ENCODE measurements around the gene DAG1.

DAG1 gene

DNA sequence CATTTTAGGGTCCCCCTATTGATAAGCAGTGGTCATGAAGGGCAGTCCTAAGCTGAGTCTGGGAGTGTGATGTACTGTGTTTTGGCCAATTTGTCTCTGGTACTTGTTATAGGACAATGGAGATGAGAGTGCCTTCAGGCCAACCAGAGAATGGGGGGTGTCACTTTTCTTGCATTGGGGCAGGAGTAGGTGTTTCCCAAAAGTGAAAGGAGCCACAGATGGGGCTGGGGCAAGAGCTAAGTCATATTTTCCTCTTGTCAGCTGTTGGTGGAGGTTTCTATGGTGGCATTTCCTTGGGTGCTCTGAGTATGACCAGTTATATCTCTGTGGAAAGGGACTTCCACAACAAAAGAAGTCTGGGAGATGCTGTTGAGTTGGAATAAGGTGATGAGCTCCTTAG lies 59.5 kb downstream of the DAG1 start:
- H3K4me3 ChIP-seq (ENCODE audit: low read length) = no peak overlapping the region
- TF ChIP-seq, protein P1, sequence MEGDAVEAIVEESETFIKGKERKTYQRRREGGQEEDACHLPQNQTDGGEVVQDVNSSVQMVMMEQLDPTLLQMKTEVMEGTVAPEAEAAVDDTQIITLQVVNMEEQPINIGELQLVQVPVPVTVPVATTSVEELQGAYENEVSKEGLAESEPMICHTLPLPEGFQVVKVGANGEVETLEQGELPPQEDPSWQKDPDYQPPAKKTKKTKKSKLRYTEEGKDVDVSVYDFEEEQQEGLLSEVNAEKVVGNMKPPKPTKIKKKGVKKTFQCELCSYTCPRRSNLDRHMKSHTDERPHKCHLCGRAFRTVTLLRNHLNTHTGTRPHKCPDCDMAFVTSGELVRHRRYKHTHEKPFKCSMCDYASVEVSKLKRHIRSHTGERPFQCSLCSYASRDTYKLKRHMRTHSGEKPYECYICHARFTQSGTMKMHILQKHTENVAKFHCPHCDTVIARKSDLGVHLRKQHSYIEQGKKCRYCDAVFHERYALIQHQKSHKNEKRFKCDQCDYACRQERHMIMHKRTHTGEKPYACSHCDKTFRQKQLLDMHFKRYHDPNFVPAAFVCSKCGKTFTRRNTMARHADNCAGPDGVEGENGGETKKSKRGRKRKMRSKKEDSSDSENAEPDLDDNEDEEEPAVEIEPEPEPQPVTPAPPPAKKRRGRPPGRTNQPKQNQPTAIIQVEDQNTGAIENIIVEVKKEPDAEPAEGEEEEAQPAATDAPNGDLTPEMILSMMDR (conservative IDR thresholded peaks at IDR 0.05; ENCODE audit: low read length) = no peak
- DNase-seq (ENCODE audit: low read depth) = no peak

DNA sequence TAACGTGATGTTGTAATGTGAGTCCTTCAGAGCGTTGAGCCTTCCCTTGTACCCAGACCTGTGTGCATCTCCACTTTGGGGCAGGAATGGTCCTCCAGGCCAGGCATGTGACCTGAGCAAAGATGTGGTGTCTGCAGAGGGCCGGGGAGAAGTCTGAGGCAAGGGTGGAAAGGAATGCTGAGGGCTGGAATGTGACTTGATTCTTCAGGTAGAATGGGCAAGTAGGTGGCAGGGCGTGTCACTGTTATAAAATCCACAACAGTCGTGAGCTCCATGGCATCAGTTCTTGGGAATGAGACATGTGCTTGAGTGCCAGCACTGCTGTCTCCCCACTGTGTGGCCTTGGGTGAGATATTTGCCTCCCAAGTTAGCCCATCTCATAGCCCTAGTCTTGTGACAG lies 60.2 kb downstream of the DAG1 start:
- no peak overlapping the region for H3K4me3 ChIP-seq (ENCODE audit: low read length)
- no peak for DNase-seq (ENCODE audit: low read depth)
- TF ChIP-seq, protein P1 (conservative IDR thresholded peaks at IDR 0.05; ENCODE audit: low read length) = no peak

DNA sequence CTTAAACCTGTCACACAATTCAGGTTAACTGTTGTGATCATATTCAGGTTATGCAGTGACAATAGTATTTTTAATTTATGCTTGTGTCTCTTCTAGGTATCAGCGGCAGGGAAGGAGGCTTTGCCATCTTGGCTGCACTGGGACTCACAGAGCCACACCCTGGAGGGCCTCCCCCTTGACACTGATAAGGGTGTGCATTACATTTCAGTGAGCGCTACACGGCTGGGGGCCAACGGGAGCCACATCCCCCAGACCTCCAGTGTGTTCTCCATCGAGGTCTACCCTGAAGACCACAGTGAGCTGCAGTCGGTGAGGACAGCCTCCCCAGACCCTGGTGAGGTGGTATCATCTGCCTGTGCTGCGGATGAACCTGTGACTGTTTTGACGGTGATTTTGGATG lies 60.6 kb downstream of the DAG1 start:
- TF ChIP-seq, protein P1 (conservative IDR thresholded peaks at IDR 0.05; ENCODE audit: low read length) = no peak
- no peak overlapping the region for H3K4me3 ChIP-seq (ENCODE audit: low read length)
- no peak for DNase-seq (ENCODE audit: low read depth)

DNA sequence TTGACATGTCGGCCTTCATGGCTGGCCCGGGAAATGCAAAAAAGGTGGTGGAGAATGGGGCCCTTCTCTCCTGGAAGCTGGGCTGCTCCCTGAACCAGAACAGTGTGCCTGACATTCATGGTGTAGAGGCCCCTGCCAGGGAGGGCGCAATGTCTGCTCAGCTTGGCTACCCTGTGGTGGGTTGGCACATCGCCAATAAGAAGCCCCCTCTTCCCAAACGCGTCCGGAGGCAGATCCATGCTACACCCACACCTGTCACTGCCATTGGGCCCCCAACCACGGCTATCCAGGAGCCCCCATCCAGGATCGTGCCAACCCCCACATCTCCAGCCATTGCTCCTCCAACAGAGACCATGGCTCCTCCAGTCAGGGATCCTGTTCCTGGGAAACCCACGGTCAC lies 61.2 kb downstream of the DAG1 start:
- TF ChIP-seq, protein P1 (conservative IDR thresholded peaks at IDR 0.05; ENCODE audit: low read length) = no peak
- no peak for DNase-seq (ENCODE audit: low read depth)
- H3K4me3 ChIP-seq (ENCODE audit: low read length) = no peak overlapping the region

DNA sequence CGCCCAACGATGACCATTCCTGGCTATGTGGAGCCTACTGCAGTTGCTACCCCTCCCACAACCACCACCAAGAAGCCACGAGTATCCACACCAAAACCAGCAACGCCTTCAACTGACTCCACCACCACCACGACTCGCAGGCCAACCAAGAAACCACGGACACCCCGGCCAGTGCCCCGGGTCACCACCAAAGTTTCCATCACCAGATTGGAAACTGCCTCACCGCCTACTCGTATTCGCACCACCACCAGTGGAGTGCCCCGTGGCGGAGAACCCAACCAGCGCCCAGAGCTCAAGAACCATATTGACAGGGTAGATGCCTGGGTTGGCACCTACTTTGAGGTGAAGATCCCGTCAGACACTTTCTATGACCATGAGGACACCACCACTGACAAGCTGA lies 61.6 kb downstream of the DAG1 start:
- TF ChIP-seq, protein P1 (conservative IDR thresholded peaks at IDR 0.05; ENCODE audit: low read length) = no peak
- no peak overlapping the region for H3K4me3 ChIP-seq (ENCODE audit: low read length)
- DNase-seq (ENCODE audit: low read depth) = no peak

DNA sequence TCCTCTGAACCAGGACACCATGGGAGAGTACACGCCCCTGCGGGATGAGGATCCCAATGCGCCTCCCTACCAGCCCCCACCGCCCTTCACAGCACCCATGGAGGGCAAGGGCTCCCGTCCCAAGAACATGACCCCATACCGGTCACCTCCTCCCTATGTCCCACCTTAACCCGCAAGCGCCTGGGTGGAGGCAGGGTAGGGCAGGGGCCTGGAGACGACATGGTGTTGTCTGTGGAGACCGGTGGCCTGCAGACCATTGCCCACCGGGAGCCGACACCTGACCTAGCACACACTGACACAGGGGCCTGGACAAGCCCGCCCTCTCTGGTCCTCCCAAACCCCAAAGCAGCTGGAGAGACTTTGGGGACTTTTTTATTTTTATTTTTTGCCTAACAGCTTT lies 63.0 kb downstream of the DAG1 start:
- TF ChIP-seq, protein P1 (conservative IDR thresholded peaks at IDR 0.05; ENCODE audit: low read length) = no peak

DNA sequence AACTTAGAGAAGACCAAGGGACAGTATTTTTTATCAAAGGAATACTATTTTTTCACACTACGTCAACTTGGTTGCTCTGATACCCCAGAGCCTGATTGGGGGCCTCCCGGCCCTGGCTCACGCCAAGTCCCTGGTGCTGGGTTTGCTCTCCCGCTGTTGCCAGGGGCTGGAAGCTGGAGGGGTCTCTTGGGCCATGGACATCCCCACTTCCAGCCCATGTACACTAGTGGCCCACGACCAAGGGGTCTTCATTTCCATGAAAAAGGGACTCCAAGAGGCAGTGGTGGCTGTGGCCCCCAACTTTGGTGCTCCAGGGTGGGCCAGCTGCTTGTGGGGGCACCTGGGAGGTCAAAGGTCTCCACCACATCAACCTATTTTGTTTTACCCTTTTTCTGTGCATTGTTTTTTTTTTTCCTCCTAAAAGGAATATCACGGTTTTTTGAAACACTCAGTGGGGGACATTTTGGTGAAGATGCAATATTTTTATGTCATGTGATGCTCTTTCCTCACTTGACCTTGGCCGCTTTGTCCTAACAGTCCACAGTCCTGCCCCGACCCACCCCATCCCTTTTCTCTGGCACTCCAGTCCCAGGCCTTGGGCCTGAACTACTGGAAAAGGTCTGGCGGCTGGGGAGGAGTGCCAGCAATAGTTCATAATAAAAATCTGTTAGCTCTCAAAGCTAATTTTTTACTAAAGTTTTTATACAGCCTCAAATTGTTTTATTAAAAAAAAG lies 63.9 kb downstream of the DAG1 start:
- TF ChIP-seq, protein P1 (conservative IDR thresholded peaks at IDR 0.05; ENCODE audit: low read length) = no peak
- H3K4me3 ChIP-seq (ENCODE audit: low read length) = no peak overlapping the region
- no peak for DNase-seq (ENCODE audit: low read depth)

More for the DNA sequence above, 63.0 kb downstream of the DAG1 start:
- H3K4me3 ChIP-seq (ENCODE audit: low read length) = no peak overlapping the region
- no peak for DNase-seq (ENCODE audit: low read depth)
